ENCODE data around the gene TMEM120A.

DNA sequence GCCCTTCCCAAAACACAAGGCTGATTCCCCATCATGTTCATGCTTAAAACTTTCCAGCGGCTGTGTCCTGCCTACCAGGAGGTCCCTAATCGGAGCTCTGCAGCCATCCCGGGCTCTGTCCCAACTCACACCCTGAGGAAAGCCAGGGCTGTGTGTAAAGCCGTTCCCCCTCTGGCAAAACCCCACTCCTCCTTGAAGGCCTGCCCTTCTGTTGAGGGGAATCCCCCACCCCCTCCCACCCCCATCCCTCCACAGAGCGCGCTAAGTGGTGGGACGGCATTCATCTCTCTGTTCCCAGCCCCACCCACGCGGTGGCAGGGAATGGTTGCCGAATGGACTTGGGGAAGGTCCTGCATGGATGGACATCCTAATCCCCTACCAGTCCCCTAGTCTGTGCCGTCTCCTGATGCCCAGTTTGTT lies 667 bp upstream of the TMEM120A start:
- no peak for TF ChIP-seq CTCF (IDR thresholded peaks at IDR 0.05)
- TF ChIP-seq POLR2A (IDR thresholded peaks at IDR 0.05) = no peak

Measured in body of pancreas (tissue), 4 donors.